ENCODE data around the gene UBXN4.
A peak's percentile ranks its signal among the peaks of the same experiment; 100 is the strongest.
"Not testable (repeated sequence)": the region's sequence is repeated elsewhere in the genome, so short reads cannot be mapped to it uniquely, and the experiment has no call there.

Gene UBXN4, protein sequence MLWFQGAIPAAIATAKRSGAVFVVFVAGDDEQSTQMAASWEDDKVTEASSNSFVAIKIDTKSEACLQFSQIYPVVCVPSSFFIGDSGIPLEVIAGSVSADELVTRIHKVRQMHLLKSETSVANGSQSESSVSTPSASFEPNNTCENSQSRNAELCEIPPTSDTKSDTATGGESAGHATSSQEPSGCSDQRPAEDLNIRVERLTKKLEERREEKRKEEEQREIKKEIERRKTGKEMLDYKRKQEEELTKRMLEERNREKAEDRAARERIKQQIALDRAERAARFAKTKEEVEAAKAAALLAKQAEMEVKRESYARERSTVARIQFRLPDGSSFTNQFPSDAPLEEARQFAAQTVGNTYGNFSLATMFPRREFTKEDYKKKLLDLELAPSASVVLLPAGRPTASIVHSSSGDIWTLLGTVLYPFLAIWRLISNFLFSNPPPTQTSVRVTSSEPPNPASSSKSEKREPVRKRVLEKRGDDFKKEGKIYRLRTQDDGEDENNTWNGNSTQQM

DNA sequence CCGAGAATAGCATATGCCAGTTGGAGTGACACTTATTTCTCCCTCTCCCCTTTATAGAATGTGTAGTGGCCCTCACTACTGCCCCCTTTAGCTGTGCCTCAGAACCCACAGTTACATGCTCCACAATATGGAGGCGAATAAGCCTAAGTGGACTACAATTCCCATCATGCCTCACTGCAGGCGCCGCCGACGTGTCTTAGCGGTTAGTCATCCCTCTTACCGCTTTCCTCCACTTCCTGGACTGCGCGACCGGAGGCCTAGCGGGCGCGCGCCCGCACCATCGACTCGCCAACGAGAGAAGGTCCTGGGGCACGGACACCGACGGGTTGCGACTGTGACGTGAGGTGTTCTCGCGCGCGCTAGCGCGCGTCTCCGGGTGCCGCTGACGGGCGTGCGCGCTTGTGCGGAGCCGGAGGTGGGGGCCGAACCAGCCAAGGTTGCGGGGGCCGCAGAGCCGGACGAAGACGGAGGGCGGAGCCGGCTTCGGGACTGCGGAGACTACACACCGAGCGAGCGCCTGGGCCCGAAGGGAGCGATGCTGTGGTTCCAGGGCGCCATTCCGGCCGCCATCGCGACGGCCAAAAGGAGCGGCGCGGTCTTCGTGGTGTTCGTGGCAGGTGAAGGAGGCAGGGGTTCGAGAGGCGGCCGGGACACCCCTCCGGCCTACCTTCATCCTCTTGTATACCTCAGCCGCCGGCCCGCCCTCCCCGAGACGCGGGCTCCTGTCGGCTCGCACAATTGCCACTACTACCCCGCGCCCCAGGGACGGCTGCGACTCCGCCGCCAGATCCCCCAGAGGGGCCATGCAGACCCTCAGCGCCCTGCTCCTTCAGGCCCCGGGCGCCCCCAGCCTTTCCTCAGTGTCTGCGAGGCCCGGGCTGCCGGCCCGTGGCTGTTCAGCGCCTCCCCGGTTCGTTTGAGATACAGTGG, at the start of gene UBXN4:
Gene UBXN4, plus strand, starts transcription at position 461 of the 930 bp plus-strand sequence. Its CDS starts 75 bp downstream, at position 536.
- peak; percentile 99 for DNase-seq

DNA sequence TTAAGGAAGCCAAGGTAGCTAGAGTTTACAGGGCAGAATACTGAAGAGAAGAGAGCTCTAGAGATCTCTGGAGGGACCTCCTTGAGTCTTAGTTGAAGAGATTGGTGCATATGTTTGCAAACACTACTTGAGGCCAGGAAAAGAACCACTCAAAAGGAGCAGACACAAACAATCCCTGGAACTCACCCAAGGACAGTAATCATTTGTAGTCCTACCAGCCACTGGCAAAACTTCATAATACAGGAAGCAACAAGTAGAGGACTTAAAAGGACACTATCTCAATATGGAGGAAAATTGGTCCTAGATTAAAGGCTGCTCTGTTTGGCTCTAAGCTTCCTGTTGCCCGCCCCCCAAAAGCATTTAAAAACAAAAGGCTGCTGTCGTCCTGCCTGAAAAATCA, 46.9 kb upstream of the UBXN4 start:
- no peak for DNase-seq

DNA sequence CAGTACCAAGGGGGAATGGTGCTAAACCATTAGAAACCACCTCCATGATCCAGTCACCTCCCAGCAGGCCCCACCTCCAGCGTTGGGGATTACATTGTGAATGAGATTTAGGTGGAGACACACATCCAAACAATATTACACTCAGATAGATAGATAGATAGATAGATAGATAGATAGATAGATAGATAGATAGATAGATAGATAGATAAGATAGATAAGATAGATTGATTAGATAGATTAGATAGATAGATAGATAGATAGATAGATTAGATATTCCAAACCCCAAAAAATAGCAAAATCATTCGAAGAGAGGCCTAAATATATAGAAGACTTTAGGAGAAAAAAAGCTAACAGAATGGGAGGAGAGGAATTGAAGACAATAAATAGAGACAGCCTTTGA, 42.8 kb upstream of the UBXN4 start:
- no peak for DNase-seq

DNA sequence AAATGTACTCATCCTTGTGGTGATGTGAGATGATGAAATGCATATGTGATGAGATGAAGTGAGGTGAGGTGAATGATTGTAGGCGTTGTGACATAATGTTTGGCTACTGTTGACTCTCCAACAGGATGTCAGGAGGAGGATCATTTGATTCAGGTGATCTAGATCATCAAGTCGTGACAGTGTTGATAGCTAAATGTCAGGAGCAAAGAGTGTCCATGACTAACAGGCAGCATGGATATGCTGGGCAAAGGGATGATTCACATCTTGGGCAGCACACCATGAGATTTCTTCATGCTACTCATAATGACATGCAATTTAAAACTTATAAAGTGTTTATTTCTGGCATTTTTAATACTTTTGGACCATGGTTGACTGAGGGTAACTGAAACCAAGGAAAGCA, 40.2 kb upstream of the UBXN4 start:
- peak; percentile 62 for DNase-seq

DNA sequence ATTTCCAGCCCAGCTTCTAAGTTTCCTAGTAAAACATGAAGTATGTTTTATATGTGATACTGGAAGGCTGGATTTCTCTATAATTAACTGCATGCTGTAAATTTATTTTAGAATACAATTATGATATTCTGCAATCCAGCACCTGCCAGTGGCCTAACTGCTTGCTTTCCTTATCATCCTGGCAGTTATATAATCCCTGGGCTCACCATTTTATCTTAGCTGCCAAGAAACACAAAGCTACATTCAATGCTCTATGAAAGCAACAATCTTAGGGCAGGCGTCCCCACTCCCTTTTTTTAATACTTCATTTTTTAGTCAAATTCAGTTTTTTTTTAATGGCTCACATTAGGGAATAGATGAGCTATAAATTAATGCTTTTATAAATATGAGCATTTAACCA, 38.4 kb upstream of the UBXN4 start:
- DNase-seq = no peak

DNA sequence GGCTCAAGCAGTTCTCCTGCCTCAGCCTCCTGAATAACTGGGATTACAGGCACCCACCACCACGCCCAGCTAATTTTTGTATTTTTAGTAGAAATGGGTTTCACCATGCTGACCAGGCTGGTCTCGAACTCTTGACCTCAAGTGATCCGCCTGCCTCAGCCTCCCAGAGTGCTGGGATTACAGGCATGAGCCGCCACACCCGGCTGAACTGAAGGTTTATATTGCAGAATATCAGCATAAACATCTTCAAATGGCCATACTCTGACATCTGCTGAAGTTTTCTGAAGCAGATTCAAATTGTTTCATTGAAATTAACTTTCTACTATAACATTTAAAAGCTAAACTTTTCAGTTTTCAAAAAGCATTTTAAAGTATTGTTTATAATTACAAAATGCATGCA, 37.6 kb upstream of the UBXN4 start:
- DNase-seq = not testable (repeated sequence)

DNA sequence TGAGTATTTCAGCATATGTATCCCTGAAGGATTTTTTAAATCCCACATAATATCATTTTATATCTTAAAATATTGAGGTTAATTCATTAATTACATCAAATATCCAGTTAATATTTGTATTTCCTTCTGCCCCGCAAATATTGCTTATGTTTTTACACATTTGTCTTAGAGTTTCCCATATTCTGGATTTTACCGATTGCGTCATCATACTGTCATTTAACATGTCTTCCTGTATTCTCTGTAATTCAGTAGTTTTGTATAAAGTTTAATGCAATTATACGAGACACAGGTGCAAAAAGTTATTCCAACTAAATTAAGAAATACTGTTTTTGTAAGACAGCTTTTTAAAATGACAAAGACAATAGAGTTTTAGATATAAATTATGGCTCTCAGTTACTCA, 33.5 kb upstream of the UBXN4 start:
- no peak for DNase-seq

DNA sequence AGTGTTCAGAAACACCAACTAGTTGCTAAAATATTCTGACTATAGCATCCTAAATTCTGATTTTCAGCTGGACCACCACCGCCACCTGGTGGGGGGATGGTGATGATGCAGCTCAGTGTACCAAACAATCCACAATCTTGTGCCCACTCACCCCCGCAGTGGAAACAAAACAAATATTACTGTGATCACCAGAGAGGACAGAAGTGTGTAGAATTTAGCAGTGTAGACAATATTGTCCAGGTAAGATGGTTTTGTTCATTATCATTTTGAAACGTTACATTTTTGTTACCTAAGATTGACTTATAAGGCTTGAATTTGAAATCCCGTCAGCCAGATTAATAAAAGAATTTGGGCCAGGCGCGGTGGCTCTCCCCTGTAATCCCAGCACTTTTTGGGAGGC, 31.7 kb upstream of the UBXN4 start:
- peak; percentile 6 for DNase-seq

DNA sequence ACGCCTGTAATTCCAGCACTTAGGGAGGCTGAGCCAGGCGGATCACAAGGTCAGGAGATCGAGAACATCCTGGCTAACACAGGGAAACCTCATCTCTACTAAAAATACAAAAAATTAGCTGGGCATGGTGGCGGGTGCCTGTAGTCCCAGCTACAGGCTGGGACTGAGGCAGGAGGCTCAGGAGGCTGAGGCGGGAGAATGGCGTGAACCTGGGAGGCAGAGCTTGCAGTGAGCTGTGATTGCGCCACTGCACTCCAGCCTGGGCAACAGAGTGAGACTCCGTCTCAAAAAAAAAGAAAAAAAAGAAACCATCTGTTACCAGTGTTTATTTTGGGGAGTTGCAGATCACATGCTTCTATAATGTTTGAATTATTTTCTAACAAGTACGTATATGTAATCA, 26.6 kb upstream of the UBXN4 start:
- not testable (repeated sequence) for DNase-seq

DNA sequence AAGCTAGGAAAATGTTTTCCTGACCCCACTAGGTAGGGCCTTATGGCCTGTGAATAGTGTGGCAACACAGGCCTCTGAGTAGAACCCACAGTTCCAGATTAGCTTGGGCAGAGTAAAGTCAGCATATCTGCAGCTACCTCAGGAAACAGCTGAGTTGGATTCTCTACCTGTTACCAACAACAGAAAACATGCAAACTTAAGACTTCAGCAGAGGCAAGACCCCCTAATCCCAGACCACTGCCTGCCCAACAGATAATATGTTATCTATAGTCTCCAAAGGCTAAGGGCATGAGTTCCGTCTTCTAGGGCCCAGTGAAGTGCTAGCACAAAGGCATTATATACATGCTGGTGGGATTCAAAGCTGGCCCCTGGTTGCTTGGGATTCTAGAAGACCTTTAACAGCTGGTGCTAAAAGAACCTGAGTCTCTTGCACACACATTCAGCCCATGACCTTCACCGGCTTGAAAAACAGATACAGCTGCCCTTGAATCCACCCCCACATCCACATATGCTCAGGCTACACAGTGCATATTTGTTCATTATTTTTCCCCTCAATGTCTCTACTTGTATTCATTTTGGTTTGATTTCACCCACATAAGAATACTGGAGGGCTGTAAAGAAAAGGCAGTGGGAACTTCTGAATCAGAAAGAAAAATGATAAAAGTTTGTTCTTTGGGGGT, 13.5 kb upstream of the UBXN4 start:
- no peak for DNase-seq

DNA sequence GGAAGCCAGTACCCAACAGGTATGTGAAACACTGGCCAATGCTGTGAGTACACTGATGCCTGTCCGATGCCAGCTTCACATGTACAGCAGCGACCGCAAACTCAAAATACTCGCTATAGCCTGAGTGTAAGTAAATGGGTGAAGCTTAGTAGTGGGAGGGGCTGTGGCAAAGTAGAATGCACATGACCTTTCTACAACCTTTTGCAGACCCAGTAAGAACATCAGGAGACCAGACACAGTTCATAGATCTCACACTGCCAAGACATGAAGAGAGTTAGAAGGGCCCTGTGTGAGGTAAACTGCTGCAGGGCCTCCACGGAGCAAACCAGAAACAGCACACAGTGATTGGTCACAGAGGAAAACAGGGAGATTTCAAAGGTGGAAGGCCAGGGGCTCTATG, 9.1 kb upstream of the UBXN4 start:
- DNase-seq = no peak

DNA sequence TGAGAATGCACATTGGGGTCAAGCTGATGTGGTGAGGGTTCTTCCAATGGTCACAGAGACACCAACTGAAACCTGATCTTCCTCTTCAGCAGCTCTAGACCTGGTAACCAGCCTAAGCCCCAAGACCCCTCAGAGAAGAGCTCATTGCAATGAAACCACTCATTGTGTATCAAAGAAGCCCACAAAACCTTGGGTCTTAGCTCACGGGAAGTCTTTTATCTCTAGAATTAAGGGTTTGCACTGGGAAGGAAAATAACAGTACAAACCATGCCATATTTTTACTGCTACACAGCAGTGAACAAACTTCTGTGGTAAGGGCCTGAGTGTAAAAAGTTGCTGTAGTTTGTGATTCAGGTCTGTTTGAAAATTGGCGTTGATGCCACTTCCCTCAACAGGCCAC, 8.6 kb upstream of the UBXN4 start:
- DNase-seq = no peak

DNA sequence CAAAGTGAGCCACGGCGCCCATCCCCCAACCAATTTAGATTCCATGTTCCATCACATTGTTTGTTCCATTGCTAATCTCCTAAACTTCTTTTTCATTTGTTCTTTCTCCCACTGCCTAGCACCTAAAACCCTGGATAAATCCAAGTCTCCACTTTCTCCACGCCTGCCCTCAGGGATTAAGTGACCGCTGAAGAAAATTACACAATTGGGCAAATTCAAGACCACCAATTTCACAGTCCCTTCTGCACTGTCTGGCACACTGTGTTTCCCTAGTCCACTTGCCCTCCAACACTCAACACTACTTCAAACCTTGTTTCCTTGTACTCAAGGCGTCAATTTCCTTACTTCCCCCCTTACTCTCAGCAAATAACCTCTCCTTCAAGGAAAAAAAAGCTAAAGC, 5.1 kb upstream of the UBXN4 start:
- no peak for DNase-seq

DNA sequence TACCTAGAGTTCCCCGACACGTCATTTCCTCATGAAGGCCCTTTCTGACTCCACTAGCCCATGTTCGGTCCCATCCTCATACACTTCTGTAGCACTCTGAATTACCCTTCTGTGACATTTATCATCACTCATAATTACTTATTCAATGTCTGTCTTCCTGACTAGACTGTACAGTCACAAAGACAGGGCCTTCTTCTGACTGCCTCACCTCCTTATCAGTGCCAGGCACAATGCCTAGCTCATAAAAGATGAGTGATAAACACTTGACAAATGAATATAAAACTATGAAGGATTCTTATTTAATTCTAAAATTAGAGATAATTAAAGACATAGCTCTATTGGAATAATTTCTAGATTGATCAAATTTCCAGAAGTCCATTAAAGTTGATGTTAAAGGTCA, 1.4 kb upstream of the UBXN4 start:
- DNase-seq = no peak

DNA sequence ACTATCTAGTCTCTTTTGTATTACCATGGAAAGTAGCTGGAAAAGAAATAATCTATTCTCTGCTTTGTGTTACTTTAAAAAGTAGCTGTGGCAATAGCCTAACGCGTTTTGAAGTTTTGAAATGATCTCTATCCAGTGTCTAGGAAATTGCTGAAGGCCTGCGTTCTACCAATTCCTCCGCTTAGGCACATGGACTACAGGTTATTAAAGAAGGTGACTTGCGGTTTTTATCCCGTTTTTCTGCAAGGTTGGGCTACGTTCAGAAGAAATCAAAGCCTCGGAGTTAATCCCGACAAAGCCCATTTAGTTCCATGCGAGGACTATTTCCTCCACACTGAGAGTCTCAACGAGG, 636 bp upstream of the UBXN4 start:
- DNase-seq = no peak

DNA sequence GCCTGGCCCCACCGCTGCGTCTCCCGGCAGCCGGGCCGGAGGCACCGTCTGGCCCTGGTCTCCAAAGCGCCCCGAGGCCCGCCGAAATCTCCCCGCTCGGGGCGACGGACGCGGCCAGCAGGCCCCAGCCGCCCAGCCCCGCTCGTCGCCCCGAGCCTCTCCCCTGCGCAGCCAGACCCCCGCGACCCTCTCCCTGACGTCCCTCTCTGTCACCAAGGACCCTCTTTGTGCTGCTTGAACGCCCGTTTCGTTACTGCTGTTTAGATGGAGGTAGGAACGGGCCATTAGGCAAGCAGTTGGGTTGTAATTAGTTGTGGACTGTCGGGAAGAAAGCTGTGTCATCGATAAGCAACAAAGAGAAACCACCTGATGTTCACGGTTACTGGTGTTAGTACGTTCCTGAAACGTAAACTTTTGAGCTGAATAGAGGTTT, 686 bp downstream of the UBXN4 start:
- peak; percentile 55 for DNase-seq

DNA sequence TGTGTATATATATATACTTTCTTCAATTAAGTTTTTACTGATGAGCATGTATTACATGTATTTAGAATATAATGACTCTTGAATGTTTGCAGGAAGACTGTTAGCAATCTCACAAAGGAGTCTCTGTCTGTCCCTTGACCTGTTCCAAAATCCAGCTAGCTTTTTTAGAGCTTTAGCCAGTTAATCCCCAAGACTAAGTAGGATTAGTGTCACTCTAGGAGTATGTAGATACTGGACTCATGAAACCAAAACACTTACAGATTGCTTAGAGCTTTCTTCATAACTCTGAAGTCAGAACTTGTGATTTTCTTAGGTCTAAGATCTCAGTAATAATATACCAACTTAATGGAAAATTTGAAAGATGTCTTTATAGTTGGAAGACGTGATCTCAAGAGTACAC, 2.2 kb downstream of the UBXN4 start:
- DNase-seq = no peak

DNA sequence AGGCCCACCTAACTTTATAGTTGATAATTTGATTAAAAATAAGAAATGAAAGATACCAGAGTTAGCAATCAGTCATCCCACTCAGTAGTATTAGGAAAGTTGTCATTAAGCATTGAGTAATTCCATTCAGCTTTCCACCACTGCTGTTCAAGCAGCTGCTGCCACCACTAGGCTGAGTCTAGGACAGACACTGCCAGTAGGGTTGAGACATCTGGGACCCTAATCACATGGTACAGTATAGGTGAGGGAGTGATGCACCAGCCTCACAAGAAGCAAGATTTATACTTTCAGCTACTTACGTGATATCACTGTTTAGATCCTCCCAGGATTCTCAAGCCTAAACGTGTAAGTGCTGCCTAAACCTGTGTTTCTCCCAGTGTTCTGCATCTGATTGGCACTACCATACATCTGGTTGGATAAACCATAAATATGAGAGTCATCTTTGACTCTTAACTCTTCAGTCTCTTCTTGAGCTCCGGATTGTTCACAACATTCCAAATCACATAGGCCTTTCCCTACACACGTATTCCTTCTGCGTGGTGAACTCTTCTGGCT, 3.2 kb downstream of the UBXN4 start:
- DNase-seq = peak; percentile 61

DNA sequence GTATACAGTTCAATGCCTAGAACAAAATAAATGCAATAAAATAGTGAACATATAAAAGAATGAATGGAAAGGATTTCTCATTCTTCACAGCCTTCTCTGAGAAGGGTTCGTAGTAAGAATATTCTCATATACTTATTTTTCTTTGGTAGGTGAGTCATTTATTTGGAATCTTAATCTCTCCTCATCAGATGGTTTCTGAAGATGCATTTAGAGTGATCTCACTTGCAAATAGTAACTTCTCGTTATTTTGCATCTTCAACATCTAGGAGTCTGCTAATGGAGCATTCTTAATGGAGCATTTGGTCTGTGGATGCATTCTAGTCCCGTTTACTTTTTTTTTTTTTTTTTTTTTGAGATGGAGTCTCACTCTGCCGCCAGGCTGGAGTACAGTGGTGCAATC, 3.9 kb downstream of the UBXN4 start:
- DNase-seq = peak; percentile 73

DNA sequence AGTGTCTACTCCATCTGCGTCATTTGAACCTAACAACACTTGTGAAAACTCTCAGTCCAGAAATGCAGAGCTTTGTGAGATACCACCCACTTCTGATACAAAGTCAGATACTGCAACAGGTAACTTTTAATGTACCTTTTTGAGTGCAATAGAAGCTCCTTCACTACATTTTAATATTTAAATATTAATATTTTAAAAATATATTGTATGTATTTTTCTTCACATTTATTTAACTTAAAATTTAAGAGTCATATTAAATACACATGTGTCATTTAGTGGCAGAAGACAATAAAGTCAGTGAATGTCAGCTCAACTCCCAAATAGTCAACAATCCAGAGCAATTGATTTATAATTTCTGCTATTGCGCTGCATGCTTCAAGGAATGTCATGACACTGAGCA, 13.9 kb downstream of the UBXN4 start:
- no peak for DNase-seq

DNA sequence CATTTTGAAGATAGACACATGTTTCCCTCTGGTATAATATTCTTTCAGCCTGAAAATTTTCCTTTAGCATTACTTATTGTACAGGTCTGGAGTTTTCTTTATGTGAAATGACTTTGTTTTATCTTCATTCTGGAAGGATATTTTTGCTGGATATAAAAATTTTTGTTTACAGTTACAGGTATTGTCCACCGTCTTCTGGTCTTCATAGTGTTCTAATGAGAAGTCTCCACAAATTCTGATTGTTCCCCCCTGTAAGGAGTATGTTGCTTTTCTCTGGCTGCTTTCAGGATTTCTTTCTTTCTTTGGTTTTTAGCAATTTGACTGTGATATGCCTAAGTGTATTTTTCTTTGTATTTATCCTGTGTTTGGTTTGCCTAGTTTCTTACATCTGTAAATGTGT, 15.0 kb downstream of the UBXN4 start:
- DNase-seq = no peak

DNA sequence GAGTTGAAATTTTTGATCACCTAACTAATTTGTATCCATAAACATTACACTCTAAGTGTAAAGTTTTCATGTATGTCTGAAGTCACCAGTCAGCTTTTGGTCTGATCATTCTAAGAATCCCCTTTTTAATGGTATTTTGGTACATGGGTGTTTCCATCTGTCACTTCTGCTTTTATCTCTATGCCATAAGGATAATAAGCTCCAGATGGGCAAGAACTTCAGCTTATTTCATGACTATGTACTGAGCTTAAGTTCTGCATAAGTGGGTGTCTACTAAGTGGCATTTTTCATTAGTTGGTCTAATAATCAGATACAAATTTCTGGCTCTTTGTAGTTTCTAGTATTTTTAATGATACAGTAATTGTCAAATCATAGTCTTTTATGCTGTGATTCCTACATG, 20.4 kb downstream of the UBXN4 start:
- DNase-seq = no peak

DNA sequence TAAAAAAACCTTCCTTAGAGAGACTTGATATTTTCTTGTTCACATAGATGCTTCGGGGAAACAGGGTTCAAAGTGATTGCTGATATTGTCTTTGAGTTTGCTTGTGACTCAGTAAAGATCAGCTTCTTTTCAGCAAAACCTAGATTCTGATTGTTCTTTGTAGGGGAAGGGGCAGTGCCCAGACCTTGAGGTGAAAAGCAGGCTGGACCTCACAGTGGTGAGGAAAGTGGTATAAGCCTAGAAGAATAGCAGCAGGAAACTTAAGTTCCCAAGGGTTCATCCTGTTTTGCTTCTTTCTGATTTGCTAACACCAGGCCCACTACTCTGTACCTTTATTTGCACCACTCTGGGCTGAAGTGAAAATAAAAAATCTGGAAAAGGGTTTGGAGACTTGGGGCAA, 20.9 kb downstream of the UBXN4 start:
- DNase-seq = no peak

All from HCEC 1CT (cell line).